Measurements from ENCODE around the gene CALCR.
A peak's percentile ranks its signal among the peaks of the same experiment; 100 is the strongest.

The CALCR gene

DNA sequence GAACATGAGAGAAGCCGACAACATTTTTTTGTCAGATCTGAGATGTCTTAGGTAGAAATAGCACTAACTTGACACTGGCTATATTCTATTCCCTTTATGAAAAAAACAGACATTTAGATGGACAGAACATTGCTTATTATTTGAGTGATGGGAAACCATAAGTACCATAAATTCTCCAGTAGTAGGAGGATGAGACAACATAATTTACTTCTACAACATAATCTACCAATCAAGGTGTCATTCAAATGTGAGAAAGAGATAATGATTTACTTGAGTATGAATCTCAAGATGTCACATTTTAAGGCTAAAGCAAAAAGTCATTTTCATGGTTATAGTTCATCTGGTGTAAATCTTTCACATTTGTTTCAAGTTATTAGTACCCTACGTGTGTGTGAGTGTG lies 110.8 kb downstream of the CALCR start:
- H3K4me1 ChIP-seq (ENCODE audit: control insufficient read depth, insufficient read depth, low read length), result no peaks in the 10 kb centered on the region
- H3K9me3 ChIP-seq (ENCODE audit: control insufficient read depth, insufficient read depth, low read depth, low read length), result no peaks in the 10 kb centered on the region
- POLR2A ChIA-PET, result no interaction called here
- no peak overlapping the region for H3K4me3 ChIP-seq (ENCODE audit: low read depth, low read length)
- no peak overlapping the region for H3K27ac ChIP-seq (ENCODE audit: extremely low read depth, low read depth, low read length)
- TF ChIP-seq ZNF223 (tag by site-specific recombination; IDR thresholded peaks at IDR 0.05) (no peak), ZNF792 (tag by site-specific recombination; IDR thresholded peaks at IDR 0.05) (no peak), ZNF350 (tag by site-specific recombination; IDR thresholded peaks at IDR 0.05) (no peak), FEZF1 (tag by site-specific recombination; IDR thresholded peaks at IDR 0.05) (no peak), ZNF530 (tag by site-specific recombination; IDR thresholded peaks at IDR 0.05; ENCODE audit: low read depth) (no peak), ZEB2 (tag by site-specific recombination; IDR thresholded peaks at IDR 0.05) (no peak), SALL2 (tag by site-specific recombination; IDR thresholded peaks at IDR 0.05; ENCODE audit: borderline replicate concordance) (no peak), ZNF121 (tag by site-specific recombination; IDR thresholded peaks at IDR 0.05) (no peak), ZIC2 (tag by site-specific recombination; IDR thresholded peaks at IDR 0.05) (no peak), EGR2 (tag by site-specific recombination; IDR thresholded peaks at IDR 0.05; ENCODE audit: low read depth) (no peak)
- TF ChIP-seq, protein P1, sequence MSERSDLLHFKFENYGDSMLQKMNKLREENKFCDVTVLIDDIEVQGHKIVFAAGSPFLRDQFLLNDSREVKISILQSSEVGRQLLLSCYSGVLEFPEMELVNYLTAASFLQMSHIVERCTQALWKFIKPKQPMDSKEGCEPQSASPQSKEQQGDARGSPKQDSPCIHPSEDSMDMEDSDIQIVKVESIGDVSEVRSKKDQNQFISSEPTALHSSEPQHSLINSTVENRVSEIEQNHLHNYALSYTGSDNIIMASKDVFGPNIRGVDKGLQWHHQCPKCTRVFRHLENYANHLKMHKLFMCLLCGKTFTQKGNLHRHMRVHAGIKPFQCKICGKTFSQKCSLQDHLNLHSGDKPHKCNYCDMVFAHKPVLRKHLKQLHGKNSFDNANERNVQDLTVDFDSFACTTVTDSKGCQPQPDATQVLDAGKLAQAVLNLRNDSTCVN (tag by site-specific recombination; optimal IDR thresholded peaks at IDR 0.05), result no peak
- TF ChIP-seq, protein P2, sequence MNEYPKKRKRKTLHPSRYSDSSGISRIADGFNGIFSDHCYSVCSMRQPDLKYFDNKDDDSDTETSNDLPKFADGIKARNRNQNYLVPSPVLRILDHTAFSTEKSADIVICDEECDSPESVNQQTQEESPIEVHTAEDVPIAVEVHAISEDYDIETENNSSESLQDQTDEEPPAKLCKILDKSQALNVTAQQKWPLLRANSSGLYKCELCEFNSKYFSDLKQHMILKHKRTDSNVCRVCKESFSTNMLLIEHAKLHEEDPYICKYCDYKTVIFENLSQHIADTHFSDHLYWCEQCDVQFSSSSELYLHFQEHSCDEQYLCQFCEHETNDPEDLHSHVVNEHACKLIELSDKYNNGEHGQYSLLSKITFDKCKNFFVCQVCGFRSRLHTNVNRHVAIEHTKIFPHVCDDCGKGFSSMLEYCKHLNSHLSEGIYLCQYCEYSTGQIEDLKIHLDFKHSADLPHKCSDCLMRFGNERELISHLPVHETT (tag by site-specific recombination; IDR thresholded peaks at IDR 0.05), result no peak
- TF ChIP-seq, protein P3, sequence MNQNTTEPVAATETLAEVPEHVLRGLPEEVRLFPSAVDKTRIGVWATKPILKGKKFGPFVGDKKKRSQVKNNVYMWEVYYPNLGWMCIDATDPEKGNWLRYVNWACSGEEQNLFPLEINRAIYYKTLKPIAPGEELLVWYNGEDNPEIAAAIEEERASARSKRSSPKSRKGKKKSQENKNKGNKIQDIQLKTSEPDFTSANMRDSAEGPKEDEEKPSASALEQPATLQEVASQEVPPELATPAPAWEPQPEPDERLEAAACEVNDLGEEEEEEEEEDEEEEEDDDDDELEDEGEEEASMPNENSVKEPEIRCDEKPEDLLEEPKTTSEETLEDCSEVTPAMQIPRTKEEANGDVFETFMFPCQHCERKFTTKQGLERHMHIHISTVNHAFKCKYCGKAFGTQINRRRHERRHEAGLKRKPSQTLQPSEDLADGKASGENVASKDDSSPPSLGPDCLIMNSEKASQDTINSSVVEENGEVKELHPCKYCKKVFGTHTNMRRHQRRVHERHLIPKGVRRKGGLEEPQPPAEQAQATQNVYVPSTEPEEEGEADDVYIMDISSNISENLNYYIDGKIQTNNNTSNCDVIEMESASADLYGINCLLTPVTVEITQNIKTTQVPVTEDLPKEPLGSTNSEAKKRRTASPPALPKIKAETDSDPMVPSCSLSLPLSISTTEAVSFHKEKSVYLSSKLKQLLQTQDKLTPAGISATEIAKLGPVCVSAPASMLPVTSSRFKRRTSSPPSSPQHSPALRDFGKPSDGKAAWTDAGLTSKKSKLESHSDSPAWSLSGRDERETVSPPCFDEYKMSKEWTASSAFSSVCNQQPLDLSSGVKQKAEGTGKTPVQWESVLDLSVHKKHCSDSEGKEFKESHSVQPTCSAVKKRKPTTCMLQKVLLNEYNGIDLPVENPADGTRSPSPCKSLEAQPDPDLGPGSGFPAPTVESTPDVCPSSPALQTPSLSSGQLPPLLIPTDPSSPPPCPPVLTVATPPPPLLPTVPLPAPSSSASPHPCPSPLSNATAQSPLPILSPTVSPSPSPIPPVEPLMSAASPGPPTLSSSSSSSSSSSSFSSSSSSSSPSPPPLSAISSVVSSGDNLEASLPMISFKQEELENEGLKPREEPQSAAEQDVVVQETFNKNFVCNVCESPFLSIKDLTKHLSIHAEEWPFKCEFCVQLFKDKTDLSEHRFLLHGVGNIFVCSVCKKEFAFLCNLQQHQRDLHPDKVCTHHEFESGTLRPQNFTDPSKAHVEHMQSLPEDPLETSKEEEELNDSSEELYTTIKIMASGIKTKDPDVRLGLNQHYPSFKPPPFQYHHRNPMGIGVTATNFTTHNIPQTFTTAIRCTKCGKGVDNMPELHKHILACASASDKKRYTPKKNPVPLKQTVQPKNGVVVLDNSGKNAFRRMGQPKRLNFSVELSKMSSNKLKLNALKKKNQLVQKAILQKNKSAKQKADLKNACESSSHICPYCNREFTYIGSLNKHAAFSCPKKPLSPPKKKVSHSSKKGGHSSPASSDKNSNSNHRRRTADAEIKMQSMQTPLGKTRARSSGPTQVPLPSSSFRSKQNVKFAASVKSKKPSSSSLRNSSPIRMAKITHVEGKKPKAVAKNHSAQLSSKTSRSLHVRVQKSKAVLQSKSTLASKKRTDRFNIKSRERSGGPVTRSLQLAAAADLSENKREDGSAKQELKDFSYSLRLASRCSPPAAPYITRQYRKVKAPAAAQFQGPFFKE (tag by site-specific recombination; IDR thresholded peaks at IDR 0.05; ENCODE audit: borderline replicate concordance), result no peak
- TF ChIP-seq, protein P4, sequence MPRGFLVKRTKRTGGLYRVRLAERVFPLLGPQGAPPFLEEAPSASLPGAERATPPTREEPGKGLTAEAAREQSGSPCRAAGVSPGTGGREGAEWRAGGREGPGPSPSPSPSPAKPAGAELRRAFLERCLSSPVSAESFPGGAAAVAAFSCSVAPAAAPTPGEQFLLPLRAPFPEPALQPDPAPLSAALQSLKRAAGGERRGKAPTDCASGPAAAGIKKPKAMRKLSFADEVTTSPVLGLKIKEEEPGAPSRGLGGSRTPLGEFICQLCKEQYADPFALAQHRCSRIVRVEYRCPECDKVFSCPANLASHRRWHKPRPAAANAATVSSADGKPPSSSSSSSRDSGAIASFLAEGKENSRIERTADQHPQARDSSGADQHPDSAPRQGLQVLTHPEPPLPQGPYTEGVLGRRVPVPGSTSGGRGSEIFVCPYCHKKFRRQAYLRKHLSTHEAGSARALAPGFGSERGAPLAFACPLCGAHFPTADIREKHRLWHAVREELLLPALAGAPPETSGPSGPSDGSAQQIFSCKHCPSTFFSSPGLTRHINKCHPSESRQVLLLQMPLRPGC (tag by site-specific recombination; IDR thresholded peaks at IDR 0.05), result no peak
- no peaks in the 10 kb centered on the region for H3K36me3 ChIP-seq (ENCODE audit: control insufficient read depth in 2 of 2, insufficient read depth in 1 of 2, low read length in 2 of 2)
- CTCF ChIA-PET, result no interaction called here

DNA sequence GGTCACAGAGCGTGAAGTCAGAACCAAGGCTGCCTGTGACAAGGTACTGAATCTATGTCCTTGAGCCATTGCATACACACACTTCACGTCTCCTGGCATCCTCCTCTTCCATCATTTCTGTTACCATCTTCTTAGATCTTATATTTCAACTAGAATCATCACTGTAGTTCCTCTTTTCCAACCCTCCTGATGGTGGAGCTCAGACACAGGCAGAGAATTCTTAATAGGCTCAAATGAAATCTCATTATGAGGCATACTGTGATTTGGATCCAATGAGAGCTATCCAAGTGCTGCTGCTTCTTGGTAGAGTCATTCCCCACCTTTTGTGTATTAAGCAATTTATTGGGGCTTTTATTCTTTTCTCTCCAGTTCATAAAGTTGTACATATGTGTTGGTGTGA lies 113.2 kb downstream of the CALCR start:
- Histone ChIP-seq H3K36me3 (ENCODE audit: control insufficient read depth in 2 of 2, insufficient read depth in 1 of 2, low read length in 2 of 2) (no peaks in the 10 kb centered on the region), H3K27ac (ENCODE audit: extremely low read depth, low read depth, low read length) (no peak overlapping the region), H3K4me1 (ENCODE audit: control insufficient read depth, insufficient read depth, low read length) (no peaks in the 10 kb centered on the region), H3K4me3 (ENCODE audit: low read depth, low read length) (no peak overlapping the region), H3K9me3 (ENCODE audit: control insufficient read depth, insufficient read depth, low read depth, low read length) (no peaks in the 10 kb centered on the region)
- ChIA-PET POLR2A (no interaction called here), CTCF (interaction anchor here (0.6 to 1.3 kb wide), 4 partner anchors 11 to 937 kb away, joined by 3 read pairs; no protein-coding TSS in a partner anchor)
- TF ChIP-seq ZNF561 (tag by site-specific recombination; IDR thresholded peaks at IDR 0.05; ENCODE audit: borderline replicate concordance) (no peak), OVOL3 (tag by site-specific recombination; IDR thresholded peaks at IDR 0.05) (no peak), ZNF530 (tag by site-specific recombination; IDR thresholded peaks at IDR 0.05; ENCODE audit: low read depth) (no peak), ZNF404 (tag by site-specific recombination; IDR thresholded peaks at IDR 0.05) (no peak), SALL2 (tag by site-specific recombination; IDR thresholded peaks at IDR 0.05; ENCODE audit: borderline replicate concordance) (no peak)
- TF ChIP-seq, protein P5, sequence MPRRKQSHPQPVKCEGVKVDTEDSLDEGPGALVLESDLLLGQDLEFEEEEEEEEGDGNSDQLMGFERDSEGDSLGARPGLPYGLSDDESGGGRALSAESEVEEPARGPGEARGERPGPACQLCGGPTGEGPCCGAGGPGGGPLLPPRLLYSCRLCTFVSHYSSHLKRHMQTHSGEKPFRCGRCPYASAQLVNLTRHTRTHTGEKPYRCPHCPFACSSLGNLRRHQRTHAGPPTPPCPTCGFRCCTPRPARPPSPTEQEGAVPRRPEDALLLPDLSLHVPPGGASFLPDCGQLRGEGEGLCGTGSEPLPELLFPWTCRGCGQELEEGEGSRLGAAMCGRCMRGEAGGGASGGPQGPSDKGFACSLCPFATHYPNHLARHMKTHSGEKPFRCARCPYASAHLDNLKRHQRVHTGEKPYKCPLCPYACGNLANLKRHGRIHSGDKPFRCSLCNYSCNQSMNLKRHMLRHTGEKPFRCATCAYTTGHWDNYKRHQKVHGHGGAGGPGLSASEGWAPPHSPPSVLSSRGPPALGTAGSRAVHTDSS (tag by site-specific recombination; IDR thresholded peaks at IDR 0.05), result no peak
- TF ChIP-seq, protein P6, sequence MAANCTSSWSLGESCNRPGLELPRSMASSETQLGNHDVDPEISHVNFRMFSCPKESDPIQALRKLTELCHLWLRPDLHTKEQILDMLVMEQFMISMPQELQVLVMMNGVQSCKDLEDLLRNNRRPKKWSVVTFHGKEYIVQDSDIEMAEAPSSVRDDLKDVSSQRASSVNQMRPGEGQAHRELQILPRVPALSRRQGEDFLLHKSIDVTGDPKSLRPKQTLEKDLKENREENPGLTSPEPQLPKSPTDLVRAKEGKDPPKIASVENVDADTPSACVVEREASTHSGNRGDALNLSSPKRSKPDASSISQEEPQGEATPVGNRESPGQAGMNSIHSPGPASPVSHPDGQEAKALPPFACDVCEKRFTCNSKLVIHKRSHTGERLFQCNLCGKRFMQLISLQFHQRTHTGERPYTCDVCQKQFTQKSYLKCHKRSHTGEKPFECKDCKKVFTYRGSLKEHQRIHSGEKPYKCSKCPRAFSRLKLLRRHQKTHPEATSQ (tag by site-specific recombination; IDR thresholded peaks at IDR 0.05), result no peak
- TF ChIP-seq, protein P7, sequence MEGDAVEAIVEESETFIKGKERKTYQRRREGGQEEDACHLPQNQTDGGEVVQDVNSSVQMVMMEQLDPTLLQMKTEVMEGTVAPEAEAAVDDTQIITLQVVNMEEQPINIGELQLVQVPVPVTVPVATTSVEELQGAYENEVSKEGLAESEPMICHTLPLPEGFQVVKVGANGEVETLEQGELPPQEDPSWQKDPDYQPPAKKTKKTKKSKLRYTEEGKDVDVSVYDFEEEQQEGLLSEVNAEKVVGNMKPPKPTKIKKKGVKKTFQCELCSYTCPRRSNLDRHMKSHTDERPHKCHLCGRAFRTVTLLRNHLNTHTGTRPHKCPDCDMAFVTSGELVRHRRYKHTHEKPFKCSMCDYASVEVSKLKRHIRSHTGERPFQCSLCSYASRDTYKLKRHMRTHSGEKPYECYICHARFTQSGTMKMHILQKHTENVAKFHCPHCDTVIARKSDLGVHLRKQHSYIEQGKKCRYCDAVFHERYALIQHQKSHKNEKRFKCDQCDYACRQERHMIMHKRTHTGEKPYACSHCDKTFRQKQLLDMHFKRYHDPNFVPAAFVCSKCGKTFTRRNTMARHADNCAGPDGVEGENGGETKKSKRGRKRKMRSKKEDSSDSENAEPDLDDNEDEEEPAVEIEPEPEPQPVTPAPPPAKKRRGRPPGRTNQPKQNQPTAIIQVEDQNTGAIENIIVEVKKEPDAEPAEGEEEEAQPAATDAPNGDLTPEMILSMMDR (tag by site-specific recombination; IDR thresholded peaks at IDR 0.05), result 0 out of 2 replicates have a peak, but pooled peaks have one; percentile 21

Measured in HEK293 (cell line).